Spleen (tissue), 7 donors: Measurements from ENCODE around the gene THOC3.
"Not testable (repeated sequence)": the region's sequence is repeated elsewhere in the genome, so short reads cannot be mapped to it uniquely, and the experiment has no call there.

Source experiments
- CTCF ChIP-seq, 11 experiments: fragments of 200-600 bp in 7 of 11; fragments of 450-650 bp in 4 of 11; sonication (generic) in 4 of 11; IDR thresholded peaks in 8 of 11; conservative IDR thresholded peaks in 3 of 11; 1 replicate in 7 of 11; 2 replicates in 4 of 11; pipeline versions ENCODE4 v1.4.0 to v1.8.0; 2016 to 2021; ENCODE audit warnings: antibody characterized with exemption in 11 of 11, inconsistent platforms in 4 of 11, mild to moderate bottlenecking in 1 of 11
- POLR2A ChIP-seq, 3 donors: fragments of 450-650 bp; IDR thresholded peaks; one replicate each; pipeline ENCODE4 v1.5.1; 2017; ENCODE audit warnings: antibody characterized with exemption in 3 of 3, mild to moderate bottlenecking in 1 of 3
- POLR2AphosphoS5 ChIP-seq, 3 donors: sonication (generic); formaldehyde crosslinking; IDR thresholded peaks; one replicate each; pipeline ENCODE4 v1.5.1; 2017; ENCODE audit warnings: antibody characterized with exemption in 3 of 3
- donor health status: DM: no; HTN: no; CAD: no; lungs with moderate emphysema.
- donor health status: DM: no; HTN: no; CAD: no.
- donor health status: DM: no; HTN: no; CAD: no.

GRCh38 chr5:175962329-175962728 lies 5.8 kb downstream of the THOC3 start:
- not testable (repeated sequence) for TF ChIP-seq CTCF (IDR thresholded peaks at IDR 0.05 in 8 of 11, conservative IDR thresholded peaks at IDR 0.05 in 3 of 11); POLR2A (IDR thresholded peaks at IDR 0.05); POLR2AphosphoS5 (IDR thresholded peaks at IDR 0.05)
